ENCODE data around the gene PLEKHG1.

GRCh38 chr6:150627154-150627553, 27.5 kb downstream of the PLEKHG1 start:
- no peak for TF ChIP-seq CTCF (IDR thresholded peaks at IDR 0.05; ENCODE audit: insufficient read depth, low read length, poor library complexity, severe bottlenecking)
- no peak for TF ChIP-seq EZH2phosphoT487 (conservative IDR thresholded peaks at IDR 0.05; ENCODE audit: low read length)
